HepG2 (cell line): Measurements from ENCODE around the gene ARL9. TPM values are rescaled to one million over a fixed set of nuclear protein-coding genes. Genes with fewer than 3 reads are reported as not detected.

ENCODE experiments used
- IKZF5 ChIP-seq: IDR thresholded peaks from 2 replicates; pipeline ENCODE4 v1.6.1; 2018; ENCODE audit warnings: missing genetic modification reagents, mild to moderate bottlenecking, missing compliant biosample characterization
- KAT7 ChIP-seq: IDR thresholded peaks from 2 replicates; pipeline ENCODE4 v1.6.1; 2018; ENCODE audit warnings: borderline replicate concordance, missing compliant biosample characterization
- KDM3A ChIP-seq: IDR thresholded peaks from 2 replicates; pipeline ENCODE4 v1.6.1; 2018; ENCODE audit warnings: low read depth, missing compliant biosample characterization
- KLF11 ChIP-seq: IDR thresholded peaks from 2 replicates; pipeline ENCODE4 v1.6.1; 2016; ENCODE audit warnings: missing compliant biosample characterization
- MAZ ChIP-seq, 2 experiments: sonication (generic) in 1 of 2; formaldehyde crosslinking in 1 of 2; IDR thresholded peaks; 2 replicates each; pipeline versions ENCODE4 v1.5.0 to v1.6.1; 2012 to 2020; ENCODE audit warnings: low read depth in 2 of 2, mild to moderate bottlenecking in 2 of 2, borderline replicate concordance in 1 of 2, improper control_type of control experiment in 1 of 2, low read length in 1 of 2, missing genetic modification reagents in 1 of 2, moderate library complexity in 1 of 2
- MED1 ChIP-seq: sonication (generic); formaldehyde crosslinking; IDR thresholded peaks from 2 replicates; pipeline ENCODE4 v1.4.0; 2020; ENCODE audit warnings: missing genetic modification reagents
- NFE2 ChIP-seq: sonication (generic); formaldehyde crosslinking; IDR thresholded peaks from 2 replicates; pipeline ENCODE4 v1.4.0; 2020; ENCODE audit warnings: missing genetic modification reagents
- SMAD3 ChIP-seq: sonication (generic); formaldehyde crosslinking; IDR thresholded peaks from 2 replicates; pipeline ENCODE4 v1.4.0; 2020; ENCODE audit warnings: missing genetic modification reagents
- SNAI1 ChIP-seq: sonication (generic); formaldehyde crosslinking; IDR thresholded peaks from 2 replicates; pipeline ENCODE4 v1.5.0; 2020; ENCODE audit warnings: mild to moderate bottlenecking, missing genetic modification reagents, borderline replicate concordance
- TRAFD1 ChIP-seq: sonication (generic); formaldehyde crosslinking; IDR thresholded peaks from 2 replicates; pipeline ENCODE4 v1.5.1; 2020; ENCODE audit warnings: missing genetic modification reagents, mild to moderate bottlenecking, borderline replicate concordance
- YEATS4 ChIP-seq: sonication (generic); formaldehyde crosslinking; IDR thresholded peaks from 2 replicates; pipeline ENCODE4 v1.4.0; 2020; ENCODE audit warnings: missing genetic modification reagents, borderline replicate concordance
- ZNF142 ChIP-seq: sonication (generic); formaldehyde crosslinking; IDR thresholded peaks from 2 replicates; pipeline ENCODE4 v1.4.0; 2020; ENCODE audit warnings: missing genetic modification reagents
- ZNF646 ChIP-seq: sonication (generic); formaldehyde crosslinking; IDR thresholded peaks from 2 replicates; pipeline ENCODE4 v1.9.0; 2021; ENCODE audit warnings: mild to moderate bottlenecking, missing genetic modification reagents
- polyA plus RNA-seq, 8 experiments: library from polyadenylated mRNA; depleted of rRNA in 3 of 8; stranded (reverse) in 7 of 8; unstranded in 1 of 8; fragments of >200 nt; fragmentation: Illumina TruSeq in 4 of 8; extraction: Trizol in 4 of 8; gene quantifications; 2 replicates each; pipeline versions ENCODE4 v1.2.1 to v1.2.3, GENCODE V29; 2011 to 2016; ENCODE audit warnings: low read depth in 4 of 8, missing spikeins in 1 of 8, mixed read lengths in 1 of 8; ENCODE audit not compliant: insufficient read depth in 1 of 8
- total RNA-seq, 5 experiments: library from RNA; depleted of rRNA; stranded (reverse); fragments of >200 nt; fragmentation: Illumina TruSeq; extraction: Trizol; gene quantifications; 2 replicates each; pipeline ENCODE4 v1.2.3, GENCODE V29; 2016; ENCODE audit warnings: low read depth in 1 of 5

ARL9 gene
- total and polyA plus RNA-seq, 2 of the 13 experiments (the other 11 are each of a cell fraction or from before 2014, with no cell fraction given) = not detected

- peak; percentile 84 for TF ChIP-seq IKZF5 (CRISPR knock-in tag)
- peak; percentile 73; the same call in 1 of the 2 replicates for TF ChIP-seq ZNF646 (CRISPR knock-in tag)
- TF ChIP-seq ZNF142 (CRISPR knock-in tag) = 0 out of 2 replicates have a peak, but pooled peaks have one; percentile 67
- TF ChIP-seq KDM3A (CRISPR knock-in tag) = peak; percentile 90
- peak; percentile 88 for TF ChIP-seq MAZ (IDR thresholded peaks at IDR 0.05; ENCODE audit: borderline replicate concordance, low read depth, low read length)
- TF ChIP-seq MAZ (CRISPR knock-in tag; IDR thresholded peaks at IDR 0.05; ENCODE audit: low read depth) = peak; percentile 73
- TF ChIP-seq KAT7 (CRISPR knock-in tag) = peak; percentile 58; the same call in 1 of the 2 replicates
- peak; percentile 71; the same call in 1 of the 2 replicates for TF ChIP-seq SMAD3
- peak; percentile 57; the same call in 1 of the 2 replicates for TF ChIP-seq MED1 (CRISPR knock-in tag)
- no peak for TF ChIP-seq TRAFD1 (CRISPR knock-in tag)
- no peak for TF ChIP-seq SNAI1 (CRISPR knock-in tag)
- no peak for TF ChIP-seq NFE2 (CRISPR knock-in tag)
- peak; percentile 45; the same call in 1 of the 2 replicates for TF ChIP-seq KLF11 (CRISPR knock-in tag)
- peak; percentile 79 for TF ChIP-seq YEATS4
Measured at GRCh38 chr4:56544573-56545131, 39.1 kb downstream of the ARL9 start (continued).
